ENCODE measurements around the gene DDX31.

DDX31 gene

DNA sequence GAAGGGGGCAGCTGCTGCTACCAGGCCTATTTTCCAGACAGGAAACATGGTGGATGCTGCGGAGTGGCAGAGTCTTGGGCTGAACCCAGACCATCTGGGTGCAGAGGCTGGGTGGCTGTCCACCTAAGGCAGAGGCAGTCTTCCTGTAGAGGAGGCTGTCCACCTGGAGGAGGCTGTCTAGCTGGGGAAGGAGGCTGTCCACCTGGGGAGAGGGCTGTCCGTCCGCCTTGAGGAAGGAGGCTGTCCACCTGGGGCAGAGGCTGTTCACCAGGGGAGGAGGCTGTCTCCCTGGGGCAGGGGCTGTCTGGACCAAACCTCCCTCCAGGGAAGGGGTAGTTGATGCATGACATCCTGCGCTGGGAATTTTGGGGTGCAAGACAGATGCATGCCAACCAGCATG is 126.5 kb downstream of the DDX31 start:
- no peak for DNase-seq

Data from NCI-H1694 (cell line).